ENCODE data around the gene SPAG5. TPM values are rescaled to one million over a fixed set of nuclear protein-coding genes. Genes with fewer than 3 reads are reported as not detected.

Gene SPAG5, protein sequence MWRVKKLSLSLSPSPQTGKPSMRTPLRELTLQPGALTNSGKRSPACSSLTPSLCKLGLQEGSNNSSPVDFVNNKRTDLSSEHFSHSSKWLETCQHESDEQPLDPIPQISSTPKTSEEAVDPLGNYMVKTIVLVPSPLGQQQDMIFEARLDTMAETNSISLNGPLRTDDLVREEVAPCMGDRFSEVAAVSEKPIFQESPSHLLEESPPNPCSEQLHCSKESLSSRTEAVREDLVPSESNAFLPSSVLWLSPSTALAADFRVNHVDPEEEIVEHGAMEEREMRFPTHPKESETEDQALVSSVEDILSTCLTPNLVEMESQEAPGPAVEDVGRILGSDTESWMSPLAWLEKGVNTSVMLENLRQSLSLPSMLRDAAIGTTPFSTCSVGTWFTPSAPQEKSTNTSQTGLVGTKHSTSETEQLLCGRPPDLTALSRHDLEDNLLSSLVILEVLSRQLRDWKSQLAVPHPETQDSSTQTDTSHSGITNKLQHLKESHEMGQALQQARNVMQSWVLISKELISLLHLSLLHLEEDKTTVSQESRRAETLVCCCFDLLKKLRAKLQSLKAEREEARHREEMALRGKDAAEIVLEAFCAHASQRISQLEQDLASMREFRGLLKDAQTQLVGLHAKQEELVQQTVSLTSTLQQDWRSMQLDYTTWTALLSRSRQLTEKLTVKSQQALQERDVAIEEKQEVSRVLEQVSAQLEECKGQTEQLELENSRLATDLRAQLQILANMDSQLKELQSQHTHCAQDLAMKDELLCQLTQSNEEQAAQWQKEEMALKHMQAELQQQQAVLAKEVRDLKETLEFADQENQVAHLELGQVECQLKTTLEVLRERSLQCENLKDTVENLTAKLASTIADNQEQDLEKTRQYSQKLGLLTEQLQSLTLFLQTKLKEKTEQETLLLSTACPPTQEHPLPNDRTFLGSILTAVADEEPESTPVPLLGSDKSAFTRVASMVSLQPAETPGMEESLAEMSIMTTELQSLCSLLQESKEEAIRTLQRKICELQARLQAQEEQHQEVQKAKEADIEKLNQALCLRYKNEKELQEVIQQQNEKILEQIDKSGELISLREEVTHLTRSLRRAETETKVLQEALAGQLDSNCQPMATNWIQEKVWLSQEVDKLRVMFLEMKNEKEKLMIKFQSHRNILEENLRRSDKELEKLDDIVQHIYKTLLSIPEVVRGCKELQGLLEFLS
- 49.6 and 54.7 TPM in 2 replicates for total RNA-seq

DNA sequence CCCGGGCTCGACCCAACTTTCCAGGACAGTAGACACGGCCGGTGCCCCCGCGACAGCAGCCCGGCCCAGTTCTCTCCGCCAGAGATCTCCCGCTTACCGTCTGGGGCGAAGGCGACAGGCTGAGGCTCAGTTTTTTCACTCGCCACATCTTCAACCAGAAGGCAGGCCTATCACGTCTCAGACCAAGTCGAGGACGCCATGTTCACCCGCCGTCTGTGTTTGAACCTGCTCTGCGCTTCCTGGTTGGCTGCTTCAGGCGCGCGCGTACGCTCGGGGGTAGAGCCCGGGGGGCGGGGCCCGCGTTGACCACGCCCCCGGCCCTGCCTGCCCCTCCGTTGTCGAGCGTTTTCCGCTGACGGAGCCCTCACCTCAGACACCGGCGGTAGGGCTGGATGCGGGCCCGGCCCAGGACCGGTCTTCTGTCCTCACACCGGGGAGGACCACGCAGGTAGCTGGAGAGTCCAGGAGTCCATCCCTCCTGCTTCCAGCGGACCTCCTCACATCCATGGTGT, at the start of gene SPAG5:
Gene SPAG5, minus strand, starts transcription at position 227 of the 512 bp plus-strand sequence. Its CDS starts 79 bp downstream, at position 148.

DNA sequence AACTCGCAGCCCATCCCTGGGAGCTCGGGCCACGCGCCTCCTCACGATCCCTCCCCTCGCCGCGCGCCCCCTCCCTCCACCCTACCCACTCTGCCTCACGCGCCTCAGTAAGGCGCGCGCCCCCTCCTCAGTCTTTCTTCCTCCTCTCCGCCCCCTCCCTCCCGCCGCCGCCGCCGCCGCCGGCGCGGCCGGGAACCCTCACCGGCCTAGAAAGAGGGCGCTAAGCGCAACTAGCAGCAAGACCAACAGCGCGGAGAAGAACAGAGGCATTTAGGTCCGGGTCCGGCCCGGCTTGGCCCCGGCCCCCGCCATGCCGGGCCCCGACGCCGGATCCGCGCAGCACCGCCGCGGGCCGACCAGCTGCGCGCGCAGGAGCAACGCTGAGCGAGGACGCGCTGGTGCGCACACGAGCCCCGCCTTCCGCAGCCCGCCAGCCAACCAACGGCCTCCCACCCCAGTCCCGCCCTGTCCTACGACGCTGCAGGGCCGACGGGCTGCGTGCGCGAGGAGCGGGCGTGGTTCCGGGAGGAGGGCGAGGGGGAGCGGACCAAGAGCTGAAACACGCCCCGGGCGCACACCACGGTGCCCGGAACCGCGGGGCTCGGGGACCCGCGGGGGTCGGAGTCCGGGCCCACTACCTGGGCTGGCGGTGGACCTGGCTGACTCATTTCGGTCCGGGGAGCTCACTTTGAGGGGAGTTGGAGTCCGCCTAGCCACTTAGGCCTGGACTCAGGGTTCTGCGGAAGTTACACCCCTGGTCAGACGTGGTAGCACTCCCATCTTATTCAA, 46.2 kb upstream of the SPAG5 start, which contains the start of gene BLTP2:
Gene BLTP2, minus strand, starts transcription at position 372 of the 789 bp plus-strand sequence. Its CDS starts 102 bp downstream, at position 270.

DNA sequence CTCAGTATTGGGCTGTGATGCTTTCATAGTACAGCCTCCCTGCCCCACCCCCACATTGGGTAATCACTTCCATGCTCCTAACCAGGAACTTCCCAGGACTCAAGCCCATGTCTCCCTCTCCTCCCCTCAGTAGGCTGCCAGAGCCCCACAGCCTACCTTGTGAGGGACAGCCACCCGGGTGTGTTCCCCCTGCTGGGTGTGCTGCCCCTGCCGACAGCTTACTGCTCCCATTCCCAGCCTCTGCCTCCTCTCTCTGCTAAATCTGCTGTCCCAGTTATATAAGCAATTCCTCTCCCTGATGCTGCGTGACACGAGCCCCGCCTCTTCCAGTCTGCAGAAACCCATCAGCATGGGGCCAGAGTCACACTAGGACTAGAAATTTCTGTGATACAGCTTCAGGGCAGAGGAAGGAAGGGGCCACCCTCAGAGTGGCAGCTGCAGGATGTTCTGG, 15.1 kb upstream of the SPAG5 start, which contains the start of gene RSKR:
Gene RSKR, minus strand, starts transcription at position 255 of the 451 bp plus-strand sequence. Its CDS starts 24 bp downstream, at position 231.

DNA sequence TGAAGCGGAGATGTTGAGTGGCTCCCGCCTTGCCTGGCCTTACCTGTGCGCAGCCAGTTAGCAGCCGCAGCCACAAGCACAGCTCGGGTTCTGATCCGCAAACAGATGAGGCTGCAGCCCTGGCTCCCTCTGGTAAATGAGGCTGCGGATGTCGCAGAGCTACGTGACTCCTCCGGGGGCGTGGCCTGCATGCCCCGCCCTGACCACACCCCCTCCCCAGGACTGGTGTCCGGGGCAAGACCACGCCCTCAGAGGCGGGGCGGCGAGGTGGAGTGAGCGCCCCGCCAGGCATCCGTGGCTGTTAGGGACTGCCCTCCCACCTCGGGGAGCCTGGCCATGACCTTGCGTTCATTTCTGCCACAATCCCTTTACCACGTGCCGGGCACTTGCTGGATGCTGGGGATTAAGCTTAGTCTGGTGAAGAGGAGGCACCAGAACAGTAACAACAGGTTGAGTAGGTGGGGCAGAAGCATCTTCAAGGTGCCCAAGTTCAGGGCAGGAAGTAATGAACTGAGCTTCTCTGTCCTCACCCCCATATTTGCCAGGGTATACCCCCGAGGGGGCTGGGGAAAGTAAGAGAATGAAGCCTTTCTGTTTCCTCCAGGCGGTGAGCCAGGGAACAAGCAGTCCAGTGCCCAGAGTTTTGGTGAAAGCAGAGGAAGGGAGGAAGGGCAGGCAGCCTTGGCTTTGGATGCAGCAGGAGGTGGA, 21.9 kb downstream of the SPAG5 start, which contains the start of gene ALDOC:
Gene ALDOC, minus strand, starts transcription at position 138 of the 708 bp plus-strand sequence. CDS start 1,363 bp downstream, outside the sequence.

DNA sequence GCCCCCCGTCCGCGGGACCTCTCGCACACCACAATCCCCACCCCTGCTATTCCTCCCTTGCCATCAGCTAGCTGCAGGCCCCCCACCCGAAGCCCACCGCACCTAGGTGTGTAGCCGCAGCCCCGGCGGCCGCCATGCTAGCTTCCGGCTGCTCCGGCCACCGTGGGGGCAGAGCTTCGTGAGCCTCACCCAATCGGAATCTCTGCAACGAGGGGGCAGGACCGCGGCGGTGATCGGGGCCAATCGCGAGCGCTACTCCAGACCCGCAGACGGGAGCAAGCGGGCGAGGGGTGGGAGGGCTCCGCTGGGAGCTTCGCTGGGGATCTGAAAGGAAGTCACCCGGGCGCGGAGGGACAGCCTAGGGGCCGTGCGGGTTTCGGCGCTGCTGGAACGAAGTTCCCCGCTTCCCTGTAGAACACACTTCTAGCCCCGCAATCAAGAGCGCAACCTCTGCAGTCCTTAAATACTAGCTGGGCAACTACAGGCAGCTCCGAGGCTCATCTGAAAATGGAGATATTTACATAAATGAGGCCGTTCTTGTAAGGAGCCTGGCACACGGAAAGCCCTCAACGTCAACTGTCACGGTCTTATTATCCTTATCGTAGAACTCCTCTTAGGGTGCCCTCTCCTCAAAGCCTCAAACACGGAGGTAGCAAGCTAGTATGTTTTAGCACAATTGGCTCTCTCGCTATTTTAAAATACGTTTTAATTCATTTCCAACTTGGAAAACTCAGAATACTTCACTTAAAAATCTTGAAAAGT, 27.3 kb downstream of the SPAG5 start, which contains the start of gene PIGS:
Gene PIGS, minus strand, starts transcription at position 164 of the 762 bp plus-strand sequence. Its CDS starts 28 bp downstream, at position 136.

DNA sequence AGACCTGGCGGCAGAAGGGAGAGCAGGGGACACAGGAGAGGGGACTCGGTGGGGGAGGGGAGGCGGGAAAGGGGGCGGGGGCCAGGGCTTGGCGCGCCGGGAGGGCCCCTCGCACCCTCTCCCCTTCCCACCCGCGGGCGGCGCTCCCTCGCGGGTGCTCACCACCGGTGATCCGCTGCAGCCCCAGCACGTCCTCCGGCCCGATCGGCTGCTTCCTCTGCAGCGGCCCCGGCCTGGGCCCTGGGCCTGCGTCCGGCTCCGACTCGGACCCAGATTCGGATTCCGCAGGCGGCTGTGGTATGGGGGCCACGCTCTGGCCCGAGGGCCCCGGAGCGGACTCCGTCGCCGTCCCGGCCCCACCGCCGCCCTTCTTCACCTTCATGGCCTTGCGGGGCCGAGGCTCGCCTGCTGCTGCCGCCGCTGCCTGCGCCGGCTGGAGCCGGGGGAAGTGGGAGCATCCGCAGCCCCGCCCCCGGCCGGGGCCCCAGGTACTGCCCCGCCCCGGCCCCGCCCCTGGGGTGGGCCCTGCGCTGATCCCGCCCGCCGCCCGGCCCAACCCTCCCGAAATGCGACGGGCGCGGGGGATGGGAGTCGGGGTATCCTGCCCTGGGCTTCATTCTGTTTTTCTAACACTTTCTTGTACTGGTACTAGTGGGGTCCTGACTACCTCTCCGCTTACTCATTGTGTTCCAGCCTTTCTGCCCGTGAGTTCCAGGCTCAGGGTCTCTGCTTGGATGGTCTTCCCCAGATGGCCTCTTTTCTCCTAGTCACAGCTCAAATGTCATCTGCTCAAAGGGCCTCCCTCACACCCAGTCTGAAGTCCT, 46.4 kb downstream of the SPAG5 start, which contains the start of gene UNC119:
Gene UNC119, minus strand, starts transcription at position 449 of the 824 bp plus-strand sequence. Its CDS starts 67 bp downstream, at position 382.

Other genes with a start within 250 kb of the SPAG5 start
- gene POLDIP2, start 241.5 kb downstream of the SPAG5 start, total RNA-seq, result 98.7 and 116 TPM in 2 replicates
- not detected in 2 replicates for gene SEBOX, start 233.8 kb downstream of the SPAG5 start, total RNA-seq
- 0.07 TPM in 1 of 2 replicates, not detected in the other for gene VTN, start 228.7 kb downstream of the SPAG5 start, total RNA-seq
- 4.5 and 5.5 TPM in 2 replicates for gene SARM1, start 227.3 kb downstream of the SPAG5 start, total RNA-seq
- gene SLC46A1, start 192.8 kb downstream of the SPAG5 start, total RNA-seq, result 4.1 and 4.2 TPM in 2 replicates
- not detected in 2 replicates for gene SLC13A2, start 125.4 kb downstream of the SPAG5 start, total RNA-seq
- not detected in 2 replicates for gene FOXN1, start 92.7 kb downstream of the SPAG5 start, total RNA-seq
- gene UNC119, start 46.4 kb downstream of the SPAG5 start, total RNA-seq, result 29.5 and 30.2 TPM in 2 replicates
- gene PIGS, start 27.5 kb downstream of the SPAG5 start, total RNA-seq, result 55.2 and 64.4 TPM in 2 replicates
- gene ALDOC, start 22.1 kb downstream of the SPAG5 start, total RNA-seq, result 9.1 and 12.3 TPM in 2 replicates
- gene RSKR, start 15.2 kb upstream of the SPAG5 start, total RNA-seq, result 1.5 and 2.5 TPM in 2 replicates
- 108 and 135 TPM in 2 replicates for gene BLTP2, start 46.1 kb upstream of the SPAG5 start, total RNA-seq
- gene SDF2, start 62.9 kb upstream of the SPAG5 start, total RNA-seq, result 40.2 and 44.2 TPM in 2 replicates
- 28.2 and 29.4 TPM in 2 replicates for gene SUPT6H, start 63.2 kb upstream of the SPAG5 start, total RNA-seq
- gene PROCA1, start 112.9 kb upstream of the SPAG5 start, total RNA-seq, result 0.94 TPM in 1 of 2 replicates, not detected in the other
- gene RAB34, start 118.8 kb upstream of the SPAG5 start, total RNA-seq, result 64.0 and 66.2 TPM in 2 replicates
- 731 and 742 TPM in 2 replicates for gene RPL23A, start 121.0 kb upstream of the SPAG5 start, total RNA-seq
- 2.5 and 3.5 TPM in 2 replicates for gene TLCD1, start 127.2 kb upstream of the SPAG5 start, total RNA-seq
- 1.6 and 3.7 TPM in 2 replicates for gene NEK8, start 129.8 kb upstream of the SPAG5 start, total RNA-seq
- 25.8 and 29.2 TPM in 2 replicates for gene TRAF4, start 145.0 kb upstream of the SPAG5 start, total RNA-seq
- 12.7 and 16.0 TPM in 2 replicates for gene FAM222B, start 243.8 kb upstream of the SPAG5 start, total RNA-seq

Measured in mammary microvascular endothelial cell (primary cell).